A549 (cell line): ENCODE measurements around the gene MANSC4. TPM values are rescaled to one million over a fixed set of nuclear protein-coding genes. Genes with fewer than 3 reads are reported as not detected.

Experiments used
- ATAC-seq, 2 experiments: fragments of 200-7000 bp in 1 of 2; fragments of >200 bp in 1 of 2; cut with Nextera tagmentation in 1 of 2; cut with Tn5 transposase in 1 of 2; 3 replicates each; pipeline versions ENCODE4 v1.8.0 to v1.9.1; 2018 to 2020; ENCODE audit warnings: mild to moderate bottlenecking in 1 of 2, moderate library complexity in 1 of 2
- CTCF ChIA-PET: fragments of 300-600 bp; sonication (Branson Sonifier 250); formaldehyde crosslinking; extraction: SDS; loops from one replicate; lab custom pipeline; 2021; ENCODE audit warnings: antibody characterized with exemption, inconsistent platforms; lab: Yijun Ruan, JAX
- POLR2A ChIA-PET: fragments of 350-600 bp; formaldehyde crosslinking; extraction: SDS; loops from one replicate; lab custom pipeline; 2021; ENCODE audit warnings: antibody characterized with exemption, inconsistent platforms; lab: Yijun Ruan, JAX
- DNase-seq, 2 experiments: peaks; one replicate each; pipeline versions ENCODE4 v3.0.0 to v3.0.0-alpha.2; 2011 to 2016; ENCODE audit warnings: low read depth in 1 of 2, low spot score in 1 of 2
- FAIRE-seq: peaks from 2 replicates; lab custom pipeline; 2011; peaks lifted over from hg19 to GRCh38; lab: Jason Lieb, UNC
- H3K27ac ChIP-seq, 2 experiments: fragments of >200 bp; sonication (Bioruptor Twin); formaldehyde crosslinking; 3 replicates each; pipeline ENCODE4 v1.5.1; 2016 to 2017
- H3K4me1 ChIP-seq: fragments of >200 bp; sonication (Bioruptor Twin); formaldehyde crosslinking; 3 replicates; pipeline ENCODE4 v1.6.1; 2016
- H3K4me2 ChIP-seq: fragments of >200 bp; sonication (Bioruptor Twin); formaldehyde crosslinking; 3 replicates; pipeline ENCODE4 v1.6.1; 2016
- H3K4me3 ChIP-seq: fragments of >200 bp; sonication (Bioruptor Twin); formaldehyde crosslinking; 3 replicates; pipeline ENCODE4 v1.5.1; 2016
- H3K9me3 ChIP-seq: fragments of >200 bp; sonication (Bioruptor Twin); formaldehyde crosslinking; 3 replicates; pipeline ENCODE4 v1.6.1; 2016
- BHLHE40 ChIP-seq: IDR thresholded peaks from 2 replicates; pipeline ENCODE4 v1.6.1; 2012; ENCODE audit warnings: low read depth, low read length, inconsistent platforms
- ELK1 ChIP-seq: fragments of 150-350 bp; IDR thresholded peaks from 2 replicates; pipeline ENCODE4 v1.6.1; 2014; ENCODE audit warnings: low read depth, mild to moderate bottlenecking, low read length
- ESRRA ChIP-seq: fragments of 150-350 bp; IDR thresholded peaks from 2 replicates; pipeline ENCODE4 v1.6.1; 2014; ENCODE audit warnings: mild to moderate bottlenecking, low read length, borderline replicate concordance
- GATA3 ChIP-seq: IDR thresholded peaks from 2 replicates; pipeline ENCODE4 v1.6.1; 2012; ENCODE audit warnings: borderline replicate concordance
- HOXB5 ChIP-seq: fragments of 250-450 bp; sonication (Bioruptor Pico); IDR thresholded peaks from 2 replicates; pipeline ENCODE4 v1.5.0; 2020; ENCODE audit warnings: mild to moderate bottlenecking, moderate library complexity
- MAFK ChIP-seq: fragments of 450-650 bp; IDR thresholded peaks from 2 replicates; pipeline ENCODE4 v1.6.1; 2014; ENCODE audit not compliant: partially characterized antibody
- MAX ChIP-seq: IDR thresholded peaks from 2 replicates; pipeline ENCODE4 v1.6.1; 2012
- MAZ ChIP-seq: fragments of 150-350 bp; IDR thresholded peaks from 2 replicates; pipeline ENCODE4 v1.6.1; 2014; ENCODE audit warnings: antibody characterized with exemption, low read depth, low read length, borderline replicate concordance
- MYC ChIP-seq: IDR thresholded peaks from 2 replicates; pipeline ENCODE4 v1.6.1; 2012; ENCODE audit warnings: mild to moderate bottlenecking, inconsistent platforms, low read length, improper control_type of control experiment, borderline replicate concordance
- NFE2L2 ChIP-seq: fragments of 150-350 bp; conservative IDR thresholded peaks from 2 replicates; pipeline ENCODE4 v1.6.1; 2014; ENCODE audit warnings: low read length
- NPAS2 ChIP-seq: fragments of 250-450 bp; sonication (Bioruptor Pico); IDR thresholded peaks from 2 replicates; pipeline ENCODE4 v1.8.0; 2022; ENCODE audit warnings: mild to moderate bottlenecking, moderate library complexity, borderline replicate concordance
- NR3C1 ChIP-seq: fragments of >200 bp; sonication (Bioruptor Twin); formaldehyde crosslinking; IDR thresholded peaks from 3 replicates; pipeline ENCODE4 v1.6.1; 2017
- RCOR1 ChIP-seq: fragments of 150-350 bp; IDR thresholded peaks from 2 replicates; pipeline ENCODE4 v1.6.1; 2014; ENCODE audit warnings: antibody characterized with exemption, low read length, low read depth
- TFCP2L1 ChIP-seq: fragments of 250-450 bp; sonication (Bioruptor Pico); IDR thresholded peaks from 2 replicates; pipeline ENCODE4 v1.5.0; 2021; ENCODE audit warnings: mild to moderate bottlenecking
- TP53 ChIP-seq: fragments of 250-450 bp; sonication (Bioruptor Pico); IDR thresholded peaks from 2 replicates; pipeline ENCODE4 v1.5.0; 2021; ENCODE audit warnings: mild to moderate bottlenecking, moderate library complexity
- WGBS: methylation state at CpG from one replicate; pipeline ENCODE4 v1.1.6; 2017; ENCODE audit errors: missing lambda C conversion rate; 5-methylcytosine and 5-hydroxymethylcytosine counted together
- polyA plus RNA-seq, 4 experiments: library from polyadenylated mRNA; depleted of rRNA in 3 of 4; stranded (reverse); fragments of >200 nt; fragmentation: RNase III in 1 of 4; extraction: RNeasy Plus Mini Kit Qiagen cat#74134 plus additional on column Dnase treatment in 1 of 4; gene quantifications; 2 replicates in 3 of 4; 3 replicates in 1 of 4; pipeline ENCODE4 v1.2.3, GENCODE V29; 2011 to 2017
- TF ChIP-seq, protein P1 (sequence below): fragments of >200 bp; sonication (Bioruptor Twin); formaldehyde crosslinking; IDR thresholded peaks from 3 replicates; pipeline ENCODE4 v1.6.1; 2016
- TF ChIP-seq, protein P2 (sequence below): fragments of 450-650 bp; IDR thresholded peaks from 2 replicates; pipeline ENCODE4 v1.6.1; 2014; ENCODE audit warnings: antibody characterized with exemption
- TF ChIP-seq, protein P3 (sequence below): fragments of 200-600 bp; sonication (generic); IDR thresholded peaks from 2 replicates; pipeline ENCODE4 v1.6.1; 2016; ENCODE audit warnings: antibody characterized with exemption, mild to moderate bottlenecking, moderate library complexity

MANSC4 gene
- polyA plus RNA-seq, 2 of the 4 experiments (the other 2 are of a cell fraction), result 0.09 to 0.12 TPM

DNA sequence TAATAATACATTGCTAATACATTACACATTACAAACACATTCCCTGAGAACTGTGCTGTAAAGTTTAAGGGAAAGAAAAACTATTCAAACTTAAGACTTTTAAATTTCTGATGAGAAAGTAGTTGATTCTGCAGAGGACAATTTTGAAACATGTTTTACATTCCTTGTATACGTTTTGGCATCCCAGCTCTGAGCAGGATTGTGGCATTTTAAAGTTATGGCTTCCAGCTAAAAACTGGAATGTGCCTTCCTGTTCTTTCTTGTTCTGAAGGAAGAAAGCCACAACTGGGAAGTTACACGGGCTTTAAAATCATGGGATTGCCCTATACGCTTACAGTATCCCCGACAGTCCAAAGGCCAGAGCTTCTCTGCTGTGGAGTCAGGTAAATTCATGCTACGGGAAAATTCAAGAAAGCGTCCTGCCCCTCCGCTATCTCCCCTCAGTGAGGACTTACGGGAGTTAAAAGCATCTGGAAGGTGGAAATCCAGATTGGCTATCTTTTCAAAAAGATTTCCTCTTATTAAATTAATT is 10.8 kb downstream of the MANSC4 start (continued):
- no peak for TF ChIP-seq NFE2L2

DNA sequence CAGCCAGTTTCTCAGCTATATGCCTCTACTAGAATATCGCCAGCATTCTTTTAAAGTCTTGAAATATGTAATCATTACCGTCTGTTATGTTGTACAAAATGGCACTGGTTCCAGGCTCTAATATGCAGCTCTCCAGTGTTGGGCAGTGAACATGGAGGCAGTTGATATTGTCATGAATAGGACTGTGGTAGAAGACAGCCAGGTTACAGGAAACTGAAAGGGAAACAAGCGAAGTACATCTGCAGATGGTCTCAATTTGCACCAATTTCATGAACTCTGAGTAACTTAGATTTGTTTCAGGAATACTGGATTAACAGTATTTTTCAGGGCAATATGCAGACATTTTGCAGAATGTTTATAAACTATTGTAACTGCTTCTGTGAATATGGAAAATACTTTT is 13.4 kb downstream of the MANSC4 start:
- H3K4me1 ChIP-seq, result peaks cover 7% of the 10 kb centered on the region
- H3K27ac ChIP-seq, result no peak overlapping the region
- no peak for DNase-seq
- H3K4me2 ChIP-seq, result no peak overlapping the region
- no peak overlapping the region for H3K4me3 ChIP-seq
- H3K9me3 ChIP-seq, result no peaks in the 10 kb centered on the region
- 93% methylated on average over 3 of the region's 3 CpGs for WGBS
- no peak for FAIRE-seq
- CTCF ChIA-PET, result interaction anchor here (1.0 to 1.6 kb wide), 3 partner anchors 11 to 174 kb away, joined by 4 read pairs; no protein-coding TSS in a partner anchor
- TF ChIP-seq GATA3 (no peak), MAX (no peak), RCOR1 (no peak), TFCP2L1 (CRISPR knock-in tag) (no peak), ELK1 (no peak), MYC (no peak), ESRRA (no peak), TP53 (CRISPR knock-in tag) (no peak), MAZ (no peak), HOXB5 (no peak), MAFK (no peak), NR3C1 (no peak), BHLHE40 (no peak)
- TF ChIP-seq, protein P1, sequence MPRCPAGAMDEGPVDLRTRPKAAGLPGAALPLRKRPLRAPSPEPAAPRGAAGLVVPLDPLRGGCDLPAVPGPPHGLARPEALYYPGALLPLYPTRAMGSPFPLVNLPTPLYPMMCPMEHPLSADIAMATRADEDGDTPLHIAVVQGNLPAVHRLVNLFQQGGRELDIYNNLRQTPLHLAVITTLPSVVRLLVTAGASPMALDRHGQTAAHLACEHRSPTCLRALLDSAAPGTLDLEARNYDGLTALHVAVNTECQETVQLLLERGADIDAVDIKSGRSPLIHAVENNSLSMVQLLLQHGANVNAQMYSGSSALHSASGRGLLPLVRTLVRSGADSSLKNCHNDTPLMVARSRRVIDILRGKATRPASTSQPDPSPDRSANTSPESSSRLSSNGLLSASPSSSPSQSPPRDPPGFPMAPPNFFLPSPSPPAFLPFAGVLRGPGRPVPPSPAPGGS, result no peak
- TF ChIP-seq, protein P2, sequence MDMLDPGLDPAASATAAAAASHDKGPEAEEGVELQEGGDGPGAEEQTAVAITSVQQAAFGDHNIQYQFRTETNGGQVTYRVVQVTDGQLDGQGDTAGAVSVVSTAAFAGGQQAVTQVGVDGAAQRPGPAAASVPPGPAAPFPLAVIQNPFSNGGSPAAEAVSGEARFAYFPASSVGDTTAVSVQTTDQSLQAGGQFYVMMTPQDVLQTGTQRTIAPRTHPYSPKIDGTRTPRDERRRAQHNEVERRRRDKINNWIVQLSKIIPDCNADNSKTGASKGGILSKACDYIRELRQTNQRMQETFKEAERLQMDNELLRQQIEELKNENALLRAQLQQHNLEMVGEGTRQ, result no peak
- TF ChIP-seq, protein P3, sequence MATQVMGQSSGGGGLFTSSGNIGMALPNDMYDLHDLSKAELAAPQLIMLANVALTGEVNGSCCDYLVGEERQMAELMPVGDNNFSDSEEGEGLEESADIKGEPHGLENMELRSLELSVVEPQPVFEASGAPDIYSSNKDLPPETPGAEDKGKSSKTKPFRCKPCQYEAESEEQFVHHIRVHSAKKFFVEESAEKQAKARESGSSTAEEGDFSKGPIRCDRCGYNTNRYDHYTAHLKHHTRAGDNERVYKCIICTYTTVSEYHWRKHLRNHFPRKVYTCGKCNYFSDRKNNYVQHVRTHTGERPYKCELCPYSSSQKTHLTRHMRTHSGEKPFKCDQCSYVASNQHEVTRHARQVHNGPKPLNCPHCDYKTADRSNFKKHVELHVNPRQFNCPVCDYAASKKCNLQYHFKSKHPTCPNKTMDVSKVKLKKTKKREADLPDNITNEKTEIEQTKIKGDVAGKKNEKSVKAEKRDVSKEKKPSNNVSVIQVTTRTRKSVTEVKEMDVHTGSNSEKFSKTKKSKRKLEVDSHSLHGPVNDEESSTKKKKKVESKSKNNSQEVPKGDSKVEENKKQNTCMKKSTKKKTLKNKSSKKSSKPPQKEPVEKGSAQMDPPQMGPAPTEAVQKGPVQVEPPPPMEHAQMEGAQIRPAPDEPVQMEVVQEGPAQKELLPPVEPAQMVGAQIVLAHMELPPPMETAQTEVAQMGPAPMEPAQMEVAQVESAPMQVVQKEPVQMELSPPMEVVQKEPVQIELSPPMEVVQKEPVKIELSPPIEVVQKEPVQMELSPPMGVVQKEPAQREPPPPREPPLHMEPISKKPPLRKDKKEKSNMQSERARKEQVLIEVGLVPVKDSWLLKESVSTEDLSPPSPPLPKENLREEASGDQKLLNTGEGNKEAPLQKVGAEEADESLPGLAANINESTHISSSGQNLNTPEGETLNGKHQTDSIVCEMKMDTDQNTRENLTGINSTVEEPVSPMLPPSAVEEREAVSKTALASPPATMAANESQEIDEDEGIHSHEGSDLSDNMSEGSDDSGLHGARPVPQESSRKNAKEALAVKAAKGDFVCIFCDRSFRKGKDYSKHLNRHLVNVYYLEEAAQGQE, result no peak
- TF ChIP-seq, all 56 proteins: peak for 0
- POLR2A ChIA-PET, result no interaction called here
- no peak for ATAC-seq

DNA sequence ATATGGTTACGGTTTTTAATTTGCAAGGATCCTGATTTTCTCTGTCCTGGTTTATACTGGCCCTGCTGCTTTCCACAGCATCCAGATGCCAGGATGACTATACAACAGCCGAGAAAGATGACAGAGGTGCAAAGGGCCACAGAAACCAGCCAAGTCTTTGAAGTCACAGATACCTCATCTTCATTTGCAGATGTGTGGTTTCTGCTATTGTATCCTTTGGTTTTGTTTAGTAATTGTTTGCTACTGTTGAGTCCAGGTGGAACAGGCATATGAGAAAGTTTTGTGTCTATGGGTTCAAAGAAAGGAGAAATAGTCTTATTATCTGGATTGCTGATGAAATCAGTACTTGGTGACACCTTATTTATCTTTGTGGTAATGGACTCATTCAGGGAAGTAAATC is 17.3 kb downstream of the MANSC4 start:
- H3K9me3 ChIP-seq, result no peaks in the 10 kb centered on the region
- ATAC-seq, result no peak
- TF ChIP-seq NPAS2 (CRISPR knock-in tag) (no peak), ELK1 (no peak)
- WGBS, result 90% methylated on average over 2 of the region's 2 CpGs
- H3K4me2 ChIP-seq, result no peak overlapping the region
- no peak for DNase-seq
- no peak for FAIRE-seq
- no peaks in the 10 kb centered on the region for H3K4me1 ChIP-seq
- ChIA-PET CTCF (no interaction called here), POLR2A (no interaction called here)
- no peak overlapping the region for H3K4me3 ChIP-seq
- H3K27ac ChIP-seq, result no peak overlapping the region
